Activated T-cell treated with anti-CD3 and anti-CD28 coated beads, Interleukin-2, amount 50 U/mL, for 72 hours (primary cell): ENCODE measurements around the gene P3R3URF. TPM values are rescaled to one million over a fixed set of nuclear protein-coding genes. Genes with fewer than 3 reads are reported as not detected.
"Not testable (repeated sequence)": the region's sequence is repeated elsewhere in the genome, so short reads cannot be mapped to it uniquely, and the experiment has no call there.

Experiments
- ATAC-seq, 2 donors: fragments of 150-1000 bp; cut with Tn5 transposase; replicated peaks in 1 of 2; 2 replicates each; pipeline ENCODE4 v1.10.0; 2021; ENCODE audit warnings: moderate library complexity in 2 of 2, mild to moderate bottlenecking in 1 of 2
- DNase-seq, 2 donors: peaks; one replicate each; pipeline ENCODE4 v3.0.0; 2021 to 2022; ENCODE audit warnings: mixed read lengths in 1 of 2
- H3K27ac Mint-ChIP-seq: one replicate; pipeline ENCODE4 v1.8.0; 2022; ENCODE audit warnings: mild to moderate bottlenecking, moderate library complexity, mixed read lengths
- H3K27me3 Mint-ChIP-seq: one replicate; pipeline ENCODE4 v1.8.0; 2022; ENCODE audit warnings: low read depth, mixed read lengths
- H3K36me3 Mint-ChIP-seq, 2 donors: one replicate each; pipeline ENCODE4 v1.8.0; 2022; ENCODE audit warnings: mixed read lengths in 2 of 2, mild to moderate bottlenecking in 1 of 2; ENCODE audit not compliant: insufficient read depth in 2 of 2
- H3K4me1 Mint-ChIP-seq: one replicate; pipeline ENCODE4 v1.8.0; 2022; ENCODE audit warnings: low read depth, mixed read lengths
- H3K4me3 Mint-ChIP-seq, 2 donors: one replicate each; pipeline ENCODE4 v1.8.0; 2022; ENCODE audit warnings: mild to moderate bottlenecking in 2 of 2, mixed read lengths in 2 of 2, moderate library complexity in 2 of 2
- H3K9me3 Mint-ChIP-seq, 2 donors: one replicate each; pipeline ENCODE4 v1.8.0; 2022; ENCODE audit warnings: mixed read lengths in 2 of 2
- total RNA-seq, 2 donors: library from RNA; stranded (reverse); gene quantifications; one replicate each; pipeline ENCODE4 v1.2.3, GENCODE V29; 2022

P3R3URF gene
- total RNA-seq, result not detected

- ATAC-seq, result no peak
- Mint-ChIP-seq H3K36me3 (no peaks in the 10 kb centered on the region), H3K4me3 (no peak within 1 kb of the TSS), H3K9me3 (no peaks in the 10 kb centered on the region), H3K27ac (no peak within 1 kb of the TSS), H3K4me1 (no peaks in the 10 kb centered on the region), H3K27me3 (no peaks in the 10 kb centered on the region)
- DNase-seq, result no peak
Observed at GRCh38 chr1:46176211-46176865, at the start of gene P3R3URF. TSS of gene P3R3URF (minus strand) at chr1:46176488. CDS start at chr1:46176471, 17 bp downstream.

- H3K9me3 Mint-ChIP-seq, result no peaks in the 10 kb centered on the region
- no peak for DNase-seq
- H3K27me3 Mint-ChIP-seq, result no peaks in the 10 kb centered on the region
- peaks cover 5% of the 10 kb centered on the region for H3K4me1 Mint-ChIP-seq
- no peak for ATAC-seq
- no peaks in the 10 kb centered on the region for H3K36me3 Mint-ChIP-seq
- no peak overlapping the region for H3K27ac Mint-ChIP-seq
- H3K4me3 Mint-ChIP-seq, result no peak overlapping the region
Observed at GRCh38 chr1:46224966-46225365, 48.7 kb upstream of the P3R3URF start.

- H3K27ac Mint-ChIP-seq, result no peak overlapping the region
Observed at GRCh38 chr1:46223472-46223943, 47.2 kb upstream of the P3R3URF start.

GRCh38 chr1:46223055-46223454 lies 46.8 kb upstream of the P3R3URF start:
- not testable (repeated sequence) for H3K4me3 Mint-ChIP-seq, H3K27ac Mint-ChIP-seq, DNase-seq, H3K4me1 Mint-ChIP-seq, H3K36me3 Mint-ChIP-seq, H3K9me3 Mint-ChIP-seq, H3K27me3 Mint-ChIP-seq
- peak in 1 of 2 donors; percentile 12 for ATAC-seq

More at GRCh38 chr1:46223472-46223943, 47.2 kb upstream of the P3R3URF start:
- no peak overlapping the region for H3K4me3 Mint-ChIP-seq
- H3K36me3 Mint-ChIP-seq, result no peaks in the 10 kb centered on the region
- H3K4me1 Mint-ChIP-seq, result no peaks in the 10 kb centered on the region
- H3K9me3 Mint-ChIP-seq, result no peaks in the 10 kb centered on the region
- H3K27me3 Mint-ChIP-seq, result no peaks in the 10 kb centered on the region
- peak; percentile 95 to 96 for ATAC-seq
- DNase-seq, result peak; percentile 60 to 63

- DNase-seq (no peak), ATAC-seq (no peak)
- Mint-ChIP-seq H3K4me3 (no peak overlapping the region), H3K27ac (no peak overlapping the region), H3K9me3 (no peaks in the 10 kb centered on the region), H3K36me3 (no peaks in the 10 kb centered on the region), H3K27me3 (peaks cover 5% of the 10 kb centered on the region), H3K4me1 (no peaks in the 10 kb centered on the region)
Observed at GRCh38 chr1:46221749-46222148, 45.5 kb upstream of the P3R3URF start.

GRCh38 chr1:46220808-46221207 lies 44.5 kb upstream of the P3R3URF start:
- ATAC-seq, result no peak

GRCh38 chr1:46219551-46220520 lies 43.5 kb upstream of the P3R3URF start:
- no peaks in the 10 kb centered on the region for H3K4me1 Mint-ChIP-seq
- H3K4me3 Mint-ChIP-seq, result no peak overlapping the region
- ATAC-seq (no peak), DNase-seq (no peak)
- H3K27me3 Mint-ChIP-seq, result peaks cover 6% of the 10 kb centered on the region
- no peaks in the 10 kb centered on the region for H3K36me3 Mint-ChIP-seq
- no peak overlapping the region for H3K27ac Mint-ChIP-seq
- H3K9me3 Mint-ChIP-seq, result no peaks in the 10 kb centered on the region

More at GRCh38 chr1:46220808-46221207, 44.5 kb upstream of the P3R3URF start:
- H3K4me1 Mint-ChIP-seq, result no peaks in the 10 kb centered on the region
- H3K9me3 Mint-ChIP-seq, result no peaks in the 10 kb centered on the region
- H3K4me3 Mint-ChIP-seq, result no peak overlapping the region
- peaks cover 6% of the 10 kb centered on the region for H3K27me3 Mint-ChIP-seq
- H3K27ac Mint-ChIP-seq, result no peak overlapping the region
- DNase-seq, result no peak
- no peaks in the 10 kb centered on the region for H3K36me3 Mint-ChIP-seq

GRCh38 chr1:46218443-46218842 lies 42.2 kb upstream of the P3R3URF start:
- no peak for ATAC-seq
- Mint-ChIP-seq H3K27me3 (peaks cover 6% of the 10 kb centered on the region), H3K4me3 (no peak overlapping the region), H3K36me3 (no peaks in the 10 kb centered on the region), H3K9me3 (no peaks in the 10 kb centered on the region), H3K27ac (no peak overlapping the region), H3K4me1 (no peaks in the 10 kb centered on the region)
- no peak for DNase-seq

GRCh38 chr1:46215504-46215903 lies 39.2 kb upstream of the P3R3URF start:
- Mint-ChIP-seq H3K27me3 (peaks cover 6% of the 10 kb centered on the region), H3K27ac (no peak overlapping the region), H3K4me1 (no peaks in the 10 kb centered on the region), H3K36me3 (no peaks in the 10 kb centered on the region), H3K9me3 (no peaks in the 10 kb centered on the region), H3K4me3 (no peak overlapping the region)
- no peak for DNase-seq
- no peak for ATAC-seq

- Mint-ChIP-seq H3K27ac (no peak overlapping the region), H3K9me3 (no peaks in the 10 kb centered on the region), H3K4me3 (no peak overlapping the region), H3K27me3 (no peaks in the 10 kb centered on the region), H3K4me1 (no peaks in the 10 kb centered on the region), H3K36me3 (no peaks in the 10 kb centered on the region)
- ATAC-seq (no peak), DNase-seq (no peak)
Observed at GRCh38 chr1:46211051-46211450, 34.8 kb upstream of the P3R3URF start.

- Mint-ChIP-seq H3K36me3 (no peaks in the 10 kb centered on the region), H3K27ac (no peak overlapping the region), H3K4me3 (no peak overlapping the region), H3K27me3 (no peaks in the 10 kb centered on the region), H3K9me3 (no peaks in the 10 kb centered on the region), H3K4me1 (no peaks in the 10 kb centered on the region)
- ATAC-seq (no peak), DNase-seq (no peak)
Observed at GRCh38 chr1:46210561-46210960, 34.3 kb upstream of the P3R3URF start.

GRCh38 chr1:46206399-46206798 lies 30.1 kb upstream of the P3R3URF start:
- DNase-seq (no peak), ATAC-seq (no peak)
- Mint-ChIP-seq H3K4me1 (peaks cover 8% of the 10 kb centered on the region), H3K9me3 (no peaks in the 10 kb centered on the region), H3K4me3 (no peak overlapping the region), H3K27me3 (no peaks in the 10 kb centered on the region), H3K27ac (no peak overlapping the region), H3K36me3 (no peaks in the 10 kb centered on the region)

- H3K27ac Mint-ChIP-seq, result no peak overlapping the region
- no peaks in the 10 kb centered on the region for H3K27me3 Mint-ChIP-seq
Observed at GRCh38 chr1:46205791-46206190, 29.5 kb upstream of the P3R3URF start.

More at GRCh38 chr1:46205791-46206190, 29.5 kb upstream of the P3R3URF start:
- Mint-ChIP-seq H3K4me3 (no peak overlapping the region), H3K9me3 (no peaks in the 10 kb centered on the region), H3K4me1 (peaks cover 8% of the 10 kb centered on the region), H3K36me3 (no peaks in the 10 kb centered on the region)
- ATAC-seq (no peak), DNase-seq (no peak)
